H9 (cell line): Measurements from ENCODE around the gene N4BP3. TPM values are rescaled to one million over a fixed set of nuclear protein-coding genes. Genes with fewer than 3 reads are reported as not detected.
A peak's percentile ranks its signal among the peaks of the same experiment; 100 is the strongest.

Experiments used
- DNase-seq: peaks from one replicate; pipeline ENCODE4 v3.0.0-alpha.2; 2017
- H2AFZ ChIP-seq: one replicate; pipeline ENCODE4 v1.6.1; 2013; ENCODE audit warnings: mild to moderate bottlenecking, low read length, control low read depth, moderate library complexity
- H2AK5ac ChIP-seq: 2 replicates; pipeline ENCODE4 v1.6.1; 2013; ENCODE audit warnings: low read length, control low read depth, mixed read lengths; ENCODE audit not compliant: insufficient read length
- H2BK120ac ChIP-seq: one replicate; pipeline ENCODE4 v1.6.1; 2013; ENCODE audit warnings: low read depth, mild to moderate bottlenecking, low read length, control low read depth, inconsistent platforms; ENCODE audit not compliant: poor library complexity, severe bottlenecking
- H2BK12ac ChIP-seq: 2 replicates; pipeline ENCODE4 v1.6.1; 2013; ENCODE audit warnings: low read length, control low read depth, mixed read lengths, low read depth; ENCODE audit not compliant: insufficient read length
- H2BK15ac ChIP-seq: 2 replicates; pipeline ENCODE4 v1.6.1; 2013; ENCODE audit warnings: low read depth, low read length, control low read depth
- H2BK20ac ChIP-seq: one replicate; pipeline ENCODE4 v1.6.1; 2013; ENCODE audit warnings: low read depth, mild to moderate bottlenecking, low read length, control low read depth, inconsistent platforms; ENCODE audit not compliant: poor library complexity, severe bottlenecking
- H2BK5ac ChIP-seq: 2 replicates; pipeline ENCODE4 v1.6.1; 2013; ENCODE audit warnings: low read length, control low read depth, mixed read lengths; ENCODE audit not compliant: insufficient read length
- H3K14ac ChIP-seq: 2 replicates; pipeline ENCODE4 v1.6.1; 2013; ENCODE audit warnings: low read length, control low read depth; ENCODE audit not compliant: insufficient read depth
- H3K18ac ChIP-seq: 2 replicates; pipeline ENCODE4 v1.6.1; 2013; ENCODE audit warnings: low read depth, mild to moderate bottlenecking, mixed read lengths, low read length, control low read depth; ENCODE audit not compliant: insufficient read length
- H3K23ac ChIP-seq: 2 replicates; pipeline ENCODE4 v1.6.1; 2013; ENCODE audit warnings: low read length, control low read depth, mixed read lengths, low read depth; ENCODE audit not compliant: insufficient read length
- H3K23me2 ChIP-seq: 2 replicates; pipeline ENCODE4 v1.6.1; 2013; ENCODE audit warnings: low read depth, mild to moderate bottlenecking, mixed read lengths, low read length, control low read depth; ENCODE audit not compliant: insufficient read length, poor library complexity, severe bottlenecking
- H3K27ac ChIP-seq: 2 replicates; pipeline ENCODE4 v1.5.1; 2013; ENCODE audit warnings: low read length, control low read depth, mixed read lengths, low read depth; ENCODE audit not compliant: insufficient read length
- H3K27me3 ChIP-seq: 2 replicates; pipeline ENCODE4 v1.6.1; 2013; ENCODE audit warnings: low read length, control low read depth, inconsistent platforms; ENCODE audit not compliant: insufficient read depth
- H3K4ac ChIP-seq: 2 replicates; pipeline ENCODE4 v1.6.1; 2013; ENCODE audit warnings: low read depth, mild to moderate bottlenecking, control low read depth, inconsistent platforms, low read length, moderate library complexity
- H3K4me1 ChIP-seq: 2 replicates; pipeline ENCODE4 v1.6.1; 2013; ENCODE audit warnings: low read length, control low read depth, inconsistent platforms; ENCODE audit not compliant: insufficient read depth
- H3K4me2 ChIP-seq: 2 replicates; pipeline ENCODE4 v1.6.1; 2013; ENCODE audit warnings: low read length, control low read depth, mixed read lengths; ENCODE audit not compliant: insufficient read length, insufficient read depth
- H3K56ac ChIP-seq: 2 replicates; pipeline ENCODE4 v1.6.1; 2013; ENCODE audit warnings: low read depth, mild to moderate bottlenecking, mixed read lengths, low read length, control low read depth; ENCODE audit not compliant: insufficient read length
- H3K79me1 ChIP-seq: 2 replicates; pipeline ENCODE4 v1.6.1; 2013; ENCODE audit warnings: low read depth, mild to moderate bottlenecking, moderate library complexity, low read length, control low read depth, inconsistent platforms; ENCODE audit not compliant: insufficient read depth, poor library complexity, severe bottlenecking
- H3K79me2 ChIP-seq: 2 replicates; pipeline ENCODE4 v1.6.1; 2013; ENCODE audit warnings: low read length, control low read depth, inconsistent platforms; ENCODE audit not compliant: insufficient read depth
- H3K9ac ChIP-seq: 2 replicates; pipeline ENCODE4 v1.6.1; 2013; ENCODE audit warnings: low read length, control low read depth, mixed read lengths; ENCODE audit not compliant: insufficient read length; ENCODE audit errors: extremely low read depth
- H3K9me3 ChIP-seq: one replicate; pipeline ENCODE4 v1.6.1; 2013; ENCODE audit warnings: low read depth, low read length, inconsistent platforms; ENCODE audit not compliant: control insufficient read depth
- H3T11ph ChIP-seq: one replicate; pipeline ENCODE4 v1.6.1; 2013; ENCODE audit warnings: mild to moderate bottlenecking, low read length, control low read depth, inconsistent platforms
- H4K20me1 ChIP-seq: one replicate; pipeline ENCODE4 v1.6.1; 2013; ENCODE audit not compliant: control insufficient read depth, insufficient read length, insufficient read depth
- H4K5ac ChIP-seq: 2 replicates; pipeline ENCODE4 v1.6.1; 2013; ENCODE audit warnings: low read depth, mild to moderate bottlenecking, mixed read lengths, low read length, control low read depth; ENCODE audit not compliant: insufficient read length
- H4K8ac ChIP-seq: replicated peaks from 2 replicates; pipeline ENCODE4 v1.6.1; 2013; ENCODE audit warnings: low read length, control low read depth, mixed read lengths, low read depth; ENCODE audit not compliant: insufficient read length
- H4K91ac ChIP-seq: 2 replicates; pipeline ENCODE4 v1.6.1; 2013; ENCODE audit warnings: low read depth, mild to moderate bottlenecking, moderate library complexity, mixed read lengths, low read length, control low read depth; ENCODE audit not compliant: insufficient read length
- H3K27ac Mint-ChIP-seq, 3 experiments: 2 replicates in 2 of 3; 3 replicates in 1 of 3; pipeline ENCODE4 v1.8.0; 2020 to 2021; ENCODE audit warnings: mixed read lengths in 3 of 3, mild to moderate bottlenecking in 1 of 3, moderate library complexity in 1 of 3
- H3K27me3 Mint-ChIP-seq: 2 replicates; pipeline ENCODE4 v1.8.0; 2021; ENCODE audit warnings: low read depth, mild to moderate bottlenecking, moderate library complexity, mixed read lengths
- H3K36me3 Mint-ChIP-seq, 3 experiments: 2 replicates in 2 of 3; 3 replicates in 1 of 3; pipeline ENCODE4 v1.8.0; 2020 to 2021; ENCODE audit warnings: low read depth in 3 of 3, mixed read lengths in 3 of 3; ENCODE audit not compliant: insufficient read depth in 1 of 3
- H3K4me1 Mint-ChIP-seq, 2 experiments: 2 replicates each; pipeline ENCODE4 v1.8.0; 2020; ENCODE audit warnings: mixed read lengths in 2 of 2
- H3K4me3 Mint-ChIP-seq, 2 experiments: 2 replicates in 1 of 2; 3 replicates in 1 of 2; pipeline ENCODE4 v1.8.0; 2020 to 2021; ENCODE audit warnings: mild to moderate bottlenecking in 2 of 2, mixed read lengths in 2 of 2, moderate library complexity in 1 of 2
- H3K9me3 Mint-ChIP-seq, 2 experiments: 2 replicates in 1 of 2; 3 replicates in 1 of 2; pipeline ENCODE4 v1.8.0; 2020; ENCODE audit warnings: mild to moderate bottlenecking in 2 of 2, mixed read lengths in 2 of 2, moderate library complexity in 1 of 2
- CTCF ChIP-seq: fragments of 200-600 bp; sonication (generic); conservative IDR thresholded peaks from 3 replicates; pipeline ENCODE4 v1.8.0; 2021; ENCODE audit warnings: antibody characterized with exemption, mild to moderate bottlenecking
- WGBS: extraction: QIAGEN DNeasy Blood & Tissue Kit; methylation state at CpG from one replicate; pipeline ENCODE4 v1.1.7; 2013; ENCODE audit warnings: missing lambda C conversion rate, low lambda C conversion rate, mixed read lengths; ENCODE audit not compliant: insufficient read length; ENCODE audit errors: extremely low coverage; 5-methylcytosine and 5-hydroxymethylcytosine counted together
- total RNA-seq: library from RNA; stranded (reverse); gene quantifications from 2 replicates; pipeline ENCODE4 v1.2.1, GENCODE V29; 2021

N4BP3 gene
- total RNA-seq, 1 experiment from 2014 or later, result 32.1 TPM

- Histone ChIP-seq H3K18ac (no peak overlapping the region), H4K20me1 (no peaks in the 10 kb centered on the region), H2BK12ac (no peak overlapping the region), H2AK5ac (no peak overlapping the region), H3K9me3 (no peaks in the 10 kb centered on the region), H4K91ac (no peak overlapping the region), H4K8ac (no peak overlapping the region), H3K79me2 (no peaks in the 10 kb centered on the region), H3K9ac (no peak overlapping the region), H3K4ac (no peak overlapping the region), H3K4me1 (no peaks in the 10 kb centered on the region; the same call in 1 of the 2 replicates), H3K4me2 (no peak overlapping the region), H4K5ac (no peak overlapping the region), H2BK5ac (no peak overlapping the region), H2AFZ (no peak overlapping the region), H2BK120ac (no peak overlapping the region), H3K27me3 (no peaks in the 10 kb centered on the region), H3K79me1 (no peaks in the 10 kb centered on the region), H3T11ph (no peak overlapping the region), H3K27ac (no peak overlapping the region), H3K23ac (no peak overlapping the region), H3K23me2 (no peaks in the 10 kb centered on the region), H3K56ac (no peak overlapping the region), H2BK20ac (no peak overlapping the region), H3K14ac (no peak overlapping the region), H2BK15ac (no peak overlapping the region)
- no peak for DNase-seq
- peak overlapping the region in 1 of 3 experiments; percentile 49; a peak in 1 of 7 replicates for H3K27ac Mint-ChIP-seq
- H3K27me3 Mint-ChIP-seq, result no peaks in the 10 kb centered on the region
- H3K4me1 Mint-ChIP-seq, result peaks cover 12 to 16% of the 10 kb centered on the region in 2 experiments
- no CpG with 5 or more reads among the region's 6 CpGs for WGBS
- H3K36me3 Mint-ChIP-seq, result no peaks in the 10 kb centered on the region
- H3K9me3 Mint-ChIP-seq, result no peaks in the 10 kb centered on the region; a peak in 1 of 5 replicates
- H3K4me3 Mint-ChIP-seq, result no peak overlapping the region
- no peak for TF ChIP-seq CTCF
These were observed 29.4 kb upstream of the N4BP3 start for GRCh38 chr5:178083922-178084321.
